NCI-H1436 treated with DMSO at 0.1 percent for 48 hours (cell line): ENCODE results near the gene VAMP4.
"Not testable (repeated sequence)": the region's sequence is repeated elsewhere in the genome, so short reads cannot be mapped to it uniquely, and the experiment has no call there.

Experiments
- DNase-seq: peaks from one replicate; lab custom pipeline; 2025; lab: John Stamatoyannopoulos, UW

The VAMP4 gene

GRCh38 chr1:171695772-171696171, 46.1 kb downstream of the VAMP4 start:
- DNase-seq = not testable (repeated sequence)

- not testable (repeated sequence) for DNase-seq
These were observed 48.3 kb downstream of the VAMP4 start for GRCh38 chr1:171693541-171693940.

GRCh38 chr1:171683870-171684269, 58.0 kb downstream of the VAMP4 start:
- DNase-seq = no peak

GRCh38 chr1:171680339-171680738, 61.5 kb downstream of the VAMP4 start:
- DNase-seq = no peak

GRCh38 chr1:171676823-171677222, 65.0 kb downstream of the VAMP4 start:
- no peak for DNase-seq

- DNase-seq = no peak
These were observed 67.1 kb downstream of the VAMP4 start for GRCh38 chr1:171674431-171675405.

- no peak for DNase-seq
These were observed 71.1 kb downstream of the VAMP4 start for GRCh38 chr1:171670739-171671138.

GRCh38 chr1:171668372-171668771, 73.5 kb downstream of the VAMP4 start:
- no peak for DNase-seq

- DNase-seq = no peak
These were observed 75.6 kb downstream of the VAMP4 start for GRCh38 chr1:171666114-171666769.

- DNase-seq = no peak
These were observed 76.9 kb downstream of the VAMP4 start for GRCh38 chr1:171664976-171665375.

GRCh38 chr1:171663854-171664575, 77.8 kb downstream of the VAMP4 start:
- no peak for DNase-seq

- no peak for DNase-seq
These were observed 78.6 kb downstream of the VAMP4 start for GRCh38 chr1:171663036-171663853.

- DNase-seq = no peak
These were observed 80.7 kb downstream of the VAMP4 start for GRCh38 chr1:171661076-171661650.

- not testable (repeated sequence) for DNase-seq
These were observed 85.7 kb downstream of the VAMP4 start for GRCh38 chr1:171656206-171656605.

GRCh38 chr1:171655746-171656116, 86.1 kb downstream of the VAMP4 start:
- DNase-seq = no peak

- DNase-seq = no peak
These were observed 86.7 kb downstream of the VAMP4 start for GRCh38 chr1:171654942-171655745.

- no peak for DNase-seq
These were observed 87.5 kb downstream of the VAMP4 start for GRCh38 chr1:171654201-171654941.

GRCh38 chr1:171653796-171654195, 88.1 kb downstream of the VAMP4 start:
- no peak for DNase-seq

- DNase-seq = no peak
These were observed 89.5 kb downstream of the VAMP4 start, which contains the start of gene MYOC for GRCh38 chr1:171652234-171652822. MYOC (minus strand) TSS chr1:171652688; CDS start chr1:171652611, 77 bp downstream.
